Panc1 (cell line): ENCODE results near the gene PRMT5. TPM values are rescaled to one million over a fixed set of nuclear protein-coding genes. Genes with fewer than 3 reads are reported as not detected.

ENCODE experiments used
- ATAC-seq: fragments of 200-7000 bp; cut with Tn5 transposase; 2 replicates; pipeline ENCODE4 v1.9.1; 2020; ENCODE audit warnings: mild to moderate bottlenecking, moderate library complexity
- BruUV-seq: library from RNA; stranded (reverse); fragments of 400-500 nt; replicated peaks from 2 replicates; lab custom pipeline; 2021; lab: Mats Ljungman, UMichigan
- CTCF ChIA-PET: fragments of 300-600 bp; sonication (Branson Sonifier 250); formaldehyde crosslinking; loops from one replicate; lab custom pipeline; 2022; ENCODE audit warnings: antibody characterized with exemption; lab: Charles Lee
- POLR2A ChIA-PET: fragments of 300-600 bp; sonication (Branson Sonifier 250); formaldehyde crosslinking; loops from one replicate; lab custom pipeline; 2022; ENCODE audit warnings: antibody characterized with exemption; lab: Charles Lee
- DNase-seq: peaks from one replicate; pipeline ENCODE4 v3.0.0-alpha.2; 2010; ENCODE audit warnings: low read depth, low spot score
- H3K27ac ChIP-seq: 2 replicates; pipeline ENCODE4 v1.5.1; 2011; ENCODE audit warnings: mild to moderate bottlenecking, low read length, inconsistent platforms
- H3K27me3 ChIP-seq: fragments of 200-500 bp; sonication (Bioruptor generic); 2 replicates; pipeline ENCODE4 v1.6.0; 2014; ENCODE audit warnings: low read length, inconsistent platforms; ENCODE audit not compliant: control insufficient read depth, insufficient read depth
- H3K36me3 ChIP-seq: fragments of 200-500 bp; sonication (Bioruptor generic); 2 replicates; pipeline ENCODE4 v1.5.1; 2014; ENCODE audit warnings: inconsistent platforms, mild to moderate bottlenecking, low read length, moderate library complexity; ENCODE audit not compliant: control insufficient read depth, insufficient read depth
- H3K4me1 ChIP-seq: 2 replicates; pipeline ENCODE4 v1.5.1; 2011; ENCODE audit warnings: inconsistent platforms, mild to moderate bottlenecking, low read length, moderate library complexity; ENCODE audit not compliant: control insufficient read depth, insufficient read depth
- H3K4me3 ChIP-seq, 2 experiments: 2 replicates each; pipeline ENCODE4 v1.5.1; 2011 to 2012; ENCODE audit warnings: low read depth in 2 of 2, low read length in 2 of 2, mild to moderate bottlenecking in 2 of 2, inconsistent platforms in 1 of 2, moderate library complexity in 1 of 2
- H3K9me3 ChIP-seq: fragments of 200-500 bp; sonication (Bioruptor generic); 2 replicates; pipeline ENCODE4 v1.5.1; 2014; ENCODE audit warnings: low read depth, mild to moderate bottlenecking, inconsistent platforms, low read length, moderate library complexity; ENCODE audit not compliant: control insufficient read depth, insufficient read depth
- CTCF ChIP-seq: fragments of 450-650 bp; IDR thresholded peaks from 2 replicates; pipeline ENCODE4 v1.5.1; 2017; ENCODE audit warnings: mild to moderate bottlenecking
- POLR2AphosphoS5 ChIP-seq: IDR thresholded peaks from 2 replicates; pipeline ENCODE4 v1.6.1; 2012; ENCODE audit warnings: mild to moderate bottlenecking, low read depth, low read length, moderate library complexity
- SIN3A ChIP-seq: IDR thresholded peaks from 2 replicates; pipeline ENCODE4 v1.6.1; 2012; ENCODE audit warnings: low read depth, mild to moderate bottlenecking, low read length, moderate library complexity, borderline replicate concordance; ENCODE audit not compliant: insufficient read depth
- TCF7L2 ChIP-seq: IDR thresholded peaks from 2 replicates; pipeline ENCODE4 v1.6.1; 2011; ENCODE audit warnings: mild to moderate bottlenecking, low read depth, low read length, inconsistent platforms
- in situ Hi-C: cut with HindIII; loops from 2 replicates; pipeline ENCODE4 v1.10.0; 2016; ENCODE audit warnings: low sequenced_read_pairs, low pct_unique_long_range_greater_than_20kb
- intact Hi-C: fragments of 100-400 bp; cut with micrococcal nuclease; formaldehyde crosslinking; loops from one replicate; pipeline ENCODE4 v1.10.0; 2022; ENCODE audit not compliant: unreplicated experiment
- total RNA-seq: library from RNA; stranded (reverse); gene quantifications from one replicate; pipeline ENCODE4 v1.2.1, GENCODE V29; 2021; ENCODE audit not compliant: unreplicated experiment
- TF ChIP-seq, protein P1 (sequence below), 2 experiments: IDR thresholded peaks; 2 replicates each; pipeline ENCODE4 v1.6.1; 2011 to 2012; ENCODE audit warnings: low read depth in 2 of 2, control low read depth in 1 of 2, low read length in 1 of 2, mild to moderate bottlenecking in 1 of 2, moderate library complexity in 1 of 2; ENCODE audit not compliant: insufficient read depth in 1 of 2

Gene PRMT5
- total RNA-seq, 1 experiment from 2014 or later = 108 TPM

- ATAC-seq (peak; percentile 66), DNase-seq (no peak)
- intact Hi-C loops = no loop called here
- ChIA-PET POLR2A (no interaction called here), CTCF (interaction anchor here (0.5 to 2.8 kb wide), 5 partner anchors 9 to 82 kb away, joined by 3 to 13 read pairs (median 3); partner anchors contain the start of gene AJUBA)
- Histone ChIP-seq H3K27me3 (no peaks in the 10 kb centered on the region), H3K4me1 (peaks cover 23% of the 10 kb centered on the region), H3K27ac (no peak overlapping the region), H3K4me3 (no peak overlapping the region), H3K36me3 (peaks cover 11% of the 10 kb centered on the region; the same call in 1 of the 2 replicates), H3K9me3 (no peaks in the 10 kb centered on the region)
- BruUV-seq = no TSS peak
- in situ Hi-C loops = no loop called here
- TF ChIP-seq, protein P1, sequence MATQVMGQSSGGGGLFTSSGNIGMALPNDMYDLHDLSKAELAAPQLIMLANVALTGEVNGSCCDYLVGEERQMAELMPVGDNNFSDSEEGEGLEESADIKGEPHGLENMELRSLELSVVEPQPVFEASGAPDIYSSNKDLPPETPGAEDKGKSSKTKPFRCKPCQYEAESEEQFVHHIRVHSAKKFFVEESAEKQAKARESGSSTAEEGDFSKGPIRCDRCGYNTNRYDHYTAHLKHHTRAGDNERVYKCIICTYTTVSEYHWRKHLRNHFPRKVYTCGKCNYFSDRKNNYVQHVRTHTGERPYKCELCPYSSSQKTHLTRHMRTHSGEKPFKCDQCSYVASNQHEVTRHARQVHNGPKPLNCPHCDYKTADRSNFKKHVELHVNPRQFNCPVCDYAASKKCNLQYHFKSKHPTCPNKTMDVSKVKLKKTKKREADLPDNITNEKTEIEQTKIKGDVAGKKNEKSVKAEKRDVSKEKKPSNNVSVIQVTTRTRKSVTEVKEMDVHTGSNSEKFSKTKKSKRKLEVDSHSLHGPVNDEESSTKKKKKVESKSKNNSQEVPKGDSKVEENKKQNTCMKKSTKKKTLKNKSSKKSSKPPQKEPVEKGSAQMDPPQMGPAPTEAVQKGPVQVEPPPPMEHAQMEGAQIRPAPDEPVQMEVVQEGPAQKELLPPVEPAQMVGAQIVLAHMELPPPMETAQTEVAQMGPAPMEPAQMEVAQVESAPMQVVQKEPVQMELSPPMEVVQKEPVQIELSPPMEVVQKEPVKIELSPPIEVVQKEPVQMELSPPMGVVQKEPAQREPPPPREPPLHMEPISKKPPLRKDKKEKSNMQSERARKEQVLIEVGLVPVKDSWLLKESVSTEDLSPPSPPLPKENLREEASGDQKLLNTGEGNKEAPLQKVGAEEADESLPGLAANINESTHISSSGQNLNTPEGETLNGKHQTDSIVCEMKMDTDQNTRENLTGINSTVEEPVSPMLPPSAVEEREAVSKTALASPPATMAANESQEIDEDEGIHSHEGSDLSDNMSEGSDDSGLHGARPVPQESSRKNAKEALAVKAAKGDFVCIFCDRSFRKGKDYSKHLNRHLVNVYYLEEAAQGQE (IDR thresholded peaks at IDR 0.05; ENCODE audit: insufficient read depth in 1 of 2, low read depth in 2 of 2, low read length in 1 of 2) = no peak
- TF ChIP-seq SIN3A (no peak), TCF7L2 (no peak), POLR2AphosphoS5 (no peak), CTCF (peak; percentile 74)
Measured at GRCh38 chr14:22973217-22974032, 44.2 kb upstream of the PRMT5 start.

- POLR2A ChIA-PET = no interaction called here
- no peak for DNase-seq
- Histone ChIP-seq H3K9me3 (no peaks in the 10 kb centered on the region), H3K36me3 (peaks cover 11% of the 10 kb centered on the region; the same call in 1 of the 2 replicates), H3K27ac (no peak overlapping the region), H3K4me1 (peaks cover 15% of the 10 kb centered on the region), H3K4me3 (no peak overlapping the region), H3K27me3 (no peaks in the 10 kb centered on the region)
- intact Hi-C loops = no loop called here
- TSS peak; percentile 65 for BruUV-seq
- in situ Hi-C loops = no loop called here
- no peak for ATAC-seq
- CTCF ChIA-PET = interaction anchor here (0.6 to 2.8 kb wide), 2 partner anchors 14 to 18 kb away, joined by 10 to 13 read pairs; no protein-coding TSS in a partner anchor
- TF ChIP-seq POLR2AphosphoS5 (no peak), SIN3A (no peak), TCF7L2 (no peak)
Measured at GRCh38 chr14:22972313-22972930, 43.2 kb upstream of the PRMT5 start.
